Natural killer cell (primary cell): ENCODE results near the gene TLDC2. TPM values are rescaled to one million over a fixed set of nuclear protein-coding genes. Genes with fewer than 3 reads are reported as not detected.

Experiments used
- ATAC-seq, 3 donors: fragments of 150-1000 bp in 2 of 3; fragments of 200-7000 bp in 1 of 3; cut with Tn5 transposase; 1 replicate in 1 of 3; 2 replicates in 2 of 3; pipeline ENCODE4 v1.10.0; 2021; ENCODE audit warnings: mild to moderate bottlenecking in 2 of 3, moderate library complexity in 2 of 3
- DNase-seq, 2 donors: peaks; one replicate each; pipeline versions ENCODE4 v3.0.0 to v3.0.0-alpha.2; 2013 to 2021; ENCODE audit warnings: mixed read lengths in 1 of 2
- H3K27ac ChIP-seq: one replicate; pipeline ENCODE4 v1.5.1; 2013; ENCODE audit warnings: mild to moderate bottlenecking, low read length
- H3K27me3 ChIP-seq: one replicate; pipeline ENCODE4 v1.6.1; 2013; ENCODE audit warnings: low read length; ENCODE audit not compliant: control insufficient read depth, insufficient read depth
- H3K36me3 ChIP-seq: one replicate; pipeline ENCODE4 v1.6.1; 2013; ENCODE audit warnings: low read length; ENCODE audit not compliant: control insufficient read depth, insufficient read depth
- H3K4me1 ChIP-seq: one replicate; pipeline ENCODE4 v1.6.1; 2013; ENCODE audit warnings: low read length; ENCODE audit not compliant: control insufficient read depth, insufficient read depth
- H3K4me3 ChIP-seq: one replicate; pipeline ENCODE4 v1.5.1; 2013; ENCODE audit warnings: low read length
- H3K9me3 ChIP-seq: one replicate; pipeline ENCODE4 v1.6.1; 2013; ENCODE audit warnings: low read length; ENCODE audit not compliant: control insufficient read depth, insufficient read depth
- H3K27ac Mint-ChIP-seq, 2 donors: one replicate each; pipeline ENCODE4 v1.8.0; 2022; ENCODE audit warnings: mild to moderate bottlenecking in 2 of 2, mixed read lengths in 2 of 2, moderate library complexity in 1 of 2
- H3K27me3 Mint-ChIP-seq, 2 donors: one replicate each; pipeline ENCODE4 v1.8.0; 2022; ENCODE audit warnings: low read depth in 2 of 2, mixed read lengths in 2 of 2
- H3K36me3 Mint-ChIP-seq: one replicate; pipeline ENCODE4 v1.8.0; 2022; ENCODE audit warnings: mixed read lengths
- H3K4me1 Mint-ChIP-seq, 2 donors: one replicate each; pipeline ENCODE4 v1.8.0; 2022; ENCODE audit warnings: mixed read lengths in 2 of 2
- H3K4me3 Mint-ChIP-seq: one replicate; pipeline ENCODE4 v1.8.0; 2022; ENCODE audit warnings: mild to moderate bottlenecking, moderate library complexity, mixed read lengths
- H3K9me3 Mint-ChIP-seq, 2 donors: one replicate each; pipeline ENCODE4 v1.8.0; 2022; ENCODE audit warnings: mixed read lengths in 2 of 2
- CTCF ChIP-seq: fragments of 200-600 bp; IDR thresholded peaks from one replicate; pipeline ENCODE4 v1.8.0; 2022; ENCODE audit warnings: antibody characterized with exemption
- WGBS: methylation state at CpG from one replicate; pipeline ENCODE4 v1.1.7; 2013; ENCODE audit warnings: missing lambda C conversion rate; ENCODE audit not compliant: insufficient coverage; 5-methylcytosine and 5-hydroxymethylcytosine counted together
- intact Hi-C: fragments of 100-400 bp; cut with micrococcal nuclease; formaldehyde crosslinking; loops from one replicate; pipeline ENCODE4 v1.14.2; 2022
- total RNA-seq, 4 donors: library from RNA; stranded (reverse); fragments of 120-200 nt in 1 of 4; gene quantifications; one replicate each; pipeline versions ENCODE4 v1.2.3 to v1.2.4, GENCODE V29; 2013 to 2022

Gene TLDC2
- total RNA-seq, 3 donors from 2014 or later (not counting 1 experiment from before 2014, with no cell fraction given): 1.4 TPM; not detected in 2

- Histone ChIP-seq H3K4me1 (no peaks in the 10 kb centered on the region), H3K4me3 (no peak overlapping the region), H3K9me3 (no peaks in the 10 kb centered on the region), H3K27ac (no peak overlapping the region), H3K27me3 (no peaks in the 10 kb centered on the region), H3K36me3 (peaks cover 82% of the 10 kb centered on the region)
- ATAC-seq: no peak
- H3K4me3 Mint-ChIP-seq: no peak overlapping the region
- no peak for TF ChIP-seq CTCF
- H3K9me3 Mint-ChIP-seq: no peaks in the 10 kb centered on the region
- H3K27me3 Mint-ChIP-seq: no peaks in the 10 kb centered on the region
- no peak for DNase-seq
- H3K27ac Mint-ChIP-seq: peak overlapping the region in 1 of 2 donors; percentile 57
- intact Hi-C loops: no loop called here
- no peaks in the 10 kb centered on the region for H3K36me3 Mint-ChIP-seq
- peaks cover 3 to 10% of the 10 kb centered on the region in 2 donors for H3K4me1 Mint-ChIP-seq
- 99% methylated on average over 7 of the region's 8 CpGs for WGBS
Measured at GRCh38 chr20:36920334-36920730, 44.4 kb downstream of the TLDC2 start.

GRCh38 chr20:36924167-36925045, 48.5 kb downstream of the TLDC2 start:
- Mint-ChIP-seq H3K4me1 (peaks cover 10 to 20% of the 10 kb centered on the region in 2 donors), H3K4me3 (no peak overlapping the region), H3K36me3 (peaks cover 11% of the 10 kb centered on the region), H3K27ac (peak overlapping the region; percentile 18 to 85), H3K9me3 (no peaks in the 10 kb centered on the region), H3K27me3 (no peaks in the 10 kb centered on the region)
- H3K4me1 ChIP-seq: peaks cover 4% of the 10 kb centered on the region
- ATAC-seq (no peak), DNase-seq (no peak)
- H3K27ac ChIP-seq: no peak overlapping the region
- TF ChIP-seq CTCF: no peak
- no peak overlapping the region for H3K4me3 ChIP-seq
- 87% methylated on average over 8 of the region's 9 CpGs for WGBS
- peaks cover 84% of the 10 kb centered on the region for H3K36me3 ChIP-seq
- no peaks in the 10 kb centered on the region for H3K27me3 ChIP-seq
- intact Hi-C loops: no loop called here
- H3K9me3 ChIP-seq: no peaks in the 10 kb centered on the region

- Mint-ChIP-seq H3K27ac (peak overlapping the region; percentile 0 to 85), H3K4me1 (peaks cover 17 to 23% of the 10 kb centered on the region in 2 donors)
- H3K36me3 ChIP-seq: peaks cover 86% of the 10 kb centered on the region
Measured at GRCh38 chr20:36925234-36925633, 49.3 kb downstream of the TLDC2 start.

More at GRCh38 chr20:36925234-36925633, 49.3 kb downstream of the TLDC2 start:
- no peaks in the 10 kb centered on the region for H3K9me3 Mint-ChIP-seq
- DNase-seq: no peak
- WGBS: 87% methylated on average over 2 of the region's 2 CpGs
- intact Hi-C loops: no loop called here
- H3K36me3 Mint-ChIP-seq: peaks cover 11% of the 10 kb centered on the region
- no peak overlapping the region for H3K4me3 Mint-ChIP-seq
- Histone ChIP-seq H3K4me1 (peaks cover 12% of the 10 kb centered on the region), H3K27me3 (no peaks in the 10 kb centered on the region), H3K4me3 (no peak overlapping the region), H3K9me3 (no peaks in the 10 kb centered on the region), H3K27ac (no peak overlapping the region)
- H3K27me3 Mint-ChIP-seq: no peaks in the 10 kb centered on the region
- ATAC-seq: no peak
- TF ChIP-seq CTCF: no peak
